PC-3 (cell line): Measurements from ENCODE around the gene FIS1. TPM values are rescaled to one million over a fixed set of nuclear protein-coding genes. Genes with fewer than 3 reads are reported as not detected.

Experiments used
- ATAC-seq: fragments of 200-7000 bp; cut with Tn5 transposase; 2 replicates; pipeline ENCODE4 v1.9.1; 2020; ENCODE audit warnings: mild to moderate bottlenecking, moderate library complexity
- BruUV-seq: library from RNA; stranded (reverse); fragments of 400-500 nt; replicated peaks from 2 replicates; lab custom pipeline; 2021; lab: Mats Ljungman, UMichigan
- CTCF ChIA-PET: fragments of 300-600 bp; sonication (Branson Sonifier 250); formaldehyde crosslinking; loops from one replicate; lab custom pipeline; 2022; ENCODE audit warnings: antibody characterized with exemption; lab: Charles Lee
- POLR2A ChIA-PET: fragments of 300-600 bp; sonication (Branson Sonifier 250); formaldehyde crosslinking; loops from one replicate; lab custom pipeline; 2022; ENCODE audit warnings: antibody characterized with exemption; ENCODE audit not compliant: unreplicated experiment; lab: Charles Lee
- DNase-seq: peaks from one replicate; pipeline ENCODE4 v3.0.0-alpha.2; 2015
- H2AFZ ChIP-seq: fragments of 300-600 bp; sonication (generic); 2 replicates; pipeline ENCODE4 v1.6.0; 2016; ENCODE audit warnings: antibody characterized with exemption, low read length
- H3F3A ChIP-seq: fragments of 300-600 bp; sonication (generic); one replicate; pipeline ENCODE4 v1.6.0; 2017; ENCODE audit warnings: antibody characterized with exemption, low read length, control low read depth, mild to moderate bottlenecking; ENCODE audit not compliant: unreplicated experiment
- H3K27ac ChIP-seq: fragments of 300-600 bp; sonication (generic); 2 replicates; pipeline ENCODE4 v1.5.1; 2016; ENCODE audit warnings: mild to moderate bottlenecking, low read length
- H3K27me3 ChIP-seq: fragments of 300-600 bp; sonication (generic); 2 replicates; pipeline ENCODE4 v1.6.1; 2016; ENCODE audit warnings: low read length, mixed read lengths
- H3K36me3 ChIP-seq: fragments of 300-600 bp; sonication (generic); 2 replicates; pipeline ENCODE4 v1.6.1; 2016; ENCODE audit warnings: low read depth, mixed run types, low read length, mixed read lengths
- H3K4me1 ChIP-seq: fragments of 300-600 bp; sonication (generic); 2 replicates; pipeline ENCODE4 v1.5.1; 2016; ENCODE audit warnings: low read length; ENCODE audit not compliant: insufficient read depth
- H3K4me2 ChIP-seq: fragments of 300-600 bp; sonication (generic); 2 replicates; pipeline ENCODE4 v1.6.0; 2016; ENCODE audit warnings: low read length
- H3K4me3 ChIP-seq: fragments of 300-600 bp; sonication (generic); 2 replicates; pipeline ENCODE4 v1.5.1; 2016; ENCODE audit warnings: mild to moderate bottlenecking, low read length, mixed read lengths
- H3K79me2 ChIP-seq: fragments of 300-600 bp; sonication (generic); 2 replicates; pipeline ENCODE4 v1.6.1; 2017; ENCODE audit warnings: low read length, mixed read lengths
- H3K9ac ChIP-seq: fragments of 300-600 bp; sonication (generic); 2 replicates; pipeline ENCODE4 v1.6.0; 2016; ENCODE audit warnings: mild to moderate bottlenecking, low read length
- H3K9me2 ChIP-seq: fragments of 300-600 bp; sonication (generic); replicated peaks from 2 replicates; pipeline ENCODE4 v1.6.1; 2016; ENCODE audit warnings: mixed run types, low read length, mixed read lengths
- H3K9me3 ChIP-seq: fragments of 300-600 bp; sonication (generic); 2 replicates; pipeline ENCODE4 v1.6.1; 2016; ENCODE audit warnings: low read length, mixed read lengths
- H4K20me1 ChIP-seq: fragments of 300-600 bp; sonication (generic); 2 replicates; pipeline ENCODE4 v1.6.1; 2016; ENCODE audit warnings: low read length, mixed read lengths
- CTCF ChIP-seq: fragments of 300-600 bp; sonication (generic); conservative IDR thresholded peaks from 2 replicates; pipeline ENCODE4 v1.5.1; 2017; ENCODE audit warnings: antibody characterized with exemption, low read depth, mild to moderate bottlenecking, low read length
- EZH2 ChIP-seq: fragments of 300-600 bp; sonication (generic); IDR thresholded peaks from one replicate; pipeline ENCODE4 v1.6.1; 2017; ENCODE audit warnings: antibody characterized with exemption, mild to moderate bottlenecking, low read length; ENCODE audit not compliant: unreplicated experiment
- EZH2phosphoT487 ChIP-seq: fragments of 300-600 bp; sonication (generic); IDR thresholded peaks from 2 replicates; pipeline ENCODE4 v1.6.1; 2018; ENCODE audit warnings: mild to moderate bottlenecking, antibody characterized with exemption, low read length, borderline replicate concordance
- intact Hi-C: fragments of 100-400 bp; cut with micrococcal nuclease; formaldehyde crosslinking; loops from 2 replicates; pipeline ENCODE4 v1.9.0; 2023
- total RNA-seq: library from RNA; depleted of rRNA; stranded (reverse); fragments of >200 nt; gene quantifications from 2 replicates; pipeline ENCODE4 v1.2.3, GENCODE V29; 2014

The FIS1 gene
- total RNA-seq, 1 experiment from 2014 or later: 146 TPM

- POLR2A ChIA-PET: no interaction called here
- no peak overlapping the region for H3K4me2 ChIP-seq
- H3K27me3 ChIP-seq: no peaks in the 10 kb centered on the region
- CTCF ChIA-PET: no interaction called here
- ATAC-seq (no peak), DNase-seq (no peak)
- H3K36me3 ChIP-seq: peaks cover 5% of the 10 kb centered on the region
- no peak overlapping the region for H3K9ac ChIP-seq
- peaks cover 11% of the 10 kb centered on the region for H3K4me1 ChIP-seq
- H3F3A ChIP-seq: no peaks in the 10 kb centered on the region
- intact Hi-C loops: no loop called here
- no peak overlapping the region for H3K4me3 ChIP-seq
- peaks cover 56% of the 10 kb centered on the region for H3K79me2 ChIP-seq
- H2AFZ ChIP-seq: no peak overlapping the region
- H3K9me2 ChIP-seq: no peaks in the 10 kb centered on the region
- no peak overlapping the region for H3K27ac ChIP-seq
- BruUV-seq: no TSS peak
- H3K9me3 ChIP-seq: no peaks in the 10 kb centered on the region
- TF ChIP-seq EZH2phosphoT487 (no peak), CTCF (no peak), EZH2 (no peak)
- H4K20me1 ChIP-seq: no peaks in the 10 kb centered on the region
Measured at GRCh38 chr7:101220295-101220694, 24.6 kb downstream of the FIS1 start.

- H3K36me3 ChIP-seq: no peaks in the 10 kb centered on the region; the same call in none of the 2 replicates
Measured at GRCh38 chr7:101218236-101219125, 26.4 kb downstream of the FIS1 start.

More at GRCh38 chr7:101218236-101219125, 26.4 kb downstream of the FIS1 start:
- H3K79me2 ChIP-seq: peaks cover 56% of the 10 kb centered on the region
- no peak for TF ChIP-seq CTCF
- no peak for TF ChIP-seq EZH2
- TF ChIP-seq EZH2phosphoT487: no peak
- H4K20me1 ChIP-seq: no peaks in the 10 kb centered on the region
- no peaks in the 10 kb centered on the region for H3F3A ChIP-seq
- H3K27me3 ChIP-seq: no peaks in the 10 kb centered on the region
- DNase-seq (no peak), ATAC-seq (peak; percentile 4)
- no peaks in the 10 kb centered on the region for H3K9me3 ChIP-seq
- peak overlapping the region; percentile 98 for H3K4me2 ChIP-seq
- peaks cover 11% of the 10 kb centered on the region for H3K4me1 ChIP-seq
- ChIA-PET POLR2A (interaction anchor here (0.5 to 1.4 kb wide), 5 partner anchors 26 to 1089 kb away, joined by 3 to 7 read pairs (median 3); partner anchors contain the start of gene FIS1), CTCF (interaction anchor here (0.6 to 2.0 kb wide), 5 partner anchors 16 to 74 kb away, joined by 3 to 11 read pairs (median 5); no protein-coding TSS in a partner anchor)
- H3K4me3 ChIP-seq: peak overlapping the region; percentile 80
- peak overlapping the region; percentile 81 for H2AFZ ChIP-seq
- TSS peak; percentile 73 for BruUV-seq
- no peaks in the 10 kb centered on the region for H3K9me2 ChIP-seq
- intact Hi-C loops: loop anchor here (1.0 kb wide), 1 partner anchor 26 kb away; no protein-coding TSS in a partner anchor
- no peak overlapping the region for H3K27ac ChIP-seq
- peak overlapping the region; percentile 80 for H3K9ac ChIP-seq
